ENCODE data around the gene MSRB2.
"Not testable (repeated sequence)": the region's sequence is repeated elsewhere in the genome, so short reads cannot be mapped to it uniquely, and the experiment has no call there.

The MSRB2 gene

DNA sequence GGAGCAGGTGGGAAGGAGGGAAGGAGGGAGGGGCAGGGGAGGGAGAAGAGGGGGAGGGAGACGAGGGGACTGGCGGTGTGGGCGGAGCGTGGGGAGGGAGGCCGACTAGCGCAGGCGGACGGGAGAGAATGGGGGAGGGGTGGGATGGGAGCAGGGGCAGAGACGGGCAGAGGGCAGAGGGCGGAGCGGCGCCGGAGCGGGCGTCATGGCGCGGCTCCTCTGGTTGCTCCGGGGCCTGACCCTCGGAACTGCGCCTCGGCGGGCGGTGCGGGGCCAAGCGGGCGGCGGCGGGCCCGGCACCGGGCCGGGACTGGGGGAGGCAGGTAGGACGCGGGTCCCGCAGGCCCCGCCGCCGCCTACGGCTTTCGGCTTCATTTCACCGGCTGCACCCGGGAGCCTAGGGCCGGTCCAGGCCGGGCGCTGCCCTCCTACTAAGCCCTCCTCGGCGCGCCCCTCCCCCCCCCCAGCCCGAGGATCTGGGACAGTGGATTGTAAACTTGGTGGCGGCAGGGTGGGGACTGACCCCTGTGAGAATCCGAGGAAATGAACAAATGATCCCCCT, at the start of gene MSRB2:
TSS of gene MSRB2 (plus strand) at position 176 of the 562 bp plus-strand sequence. CDS start at position 206, 30 bp downstream.
- peak; percentile 88 for DNase-seq (ENCODE audit: low read depth)

DNA sequence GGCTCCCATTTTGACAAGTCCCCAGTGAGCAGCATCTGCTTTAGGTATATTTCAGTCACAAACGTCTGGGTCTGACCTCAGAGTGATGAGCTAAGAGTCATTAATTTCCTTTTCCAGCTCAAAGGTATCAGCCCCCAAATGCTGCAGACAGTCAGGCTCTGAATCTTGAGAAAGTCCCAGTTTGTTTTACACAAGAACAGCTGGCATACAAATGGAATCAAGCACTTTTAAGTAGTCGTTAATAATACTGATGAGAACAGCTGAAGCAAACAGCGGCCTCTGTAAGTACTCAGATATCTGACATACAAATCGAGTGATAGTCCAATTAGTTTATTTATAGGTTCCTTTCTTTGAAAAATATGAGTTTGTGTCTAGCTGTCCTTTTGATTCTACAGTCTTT, 49.4 kb upstream of the MSRB2 start:
- no peak for DNase-seq (ENCODE audit: low read depth)

DNA sequence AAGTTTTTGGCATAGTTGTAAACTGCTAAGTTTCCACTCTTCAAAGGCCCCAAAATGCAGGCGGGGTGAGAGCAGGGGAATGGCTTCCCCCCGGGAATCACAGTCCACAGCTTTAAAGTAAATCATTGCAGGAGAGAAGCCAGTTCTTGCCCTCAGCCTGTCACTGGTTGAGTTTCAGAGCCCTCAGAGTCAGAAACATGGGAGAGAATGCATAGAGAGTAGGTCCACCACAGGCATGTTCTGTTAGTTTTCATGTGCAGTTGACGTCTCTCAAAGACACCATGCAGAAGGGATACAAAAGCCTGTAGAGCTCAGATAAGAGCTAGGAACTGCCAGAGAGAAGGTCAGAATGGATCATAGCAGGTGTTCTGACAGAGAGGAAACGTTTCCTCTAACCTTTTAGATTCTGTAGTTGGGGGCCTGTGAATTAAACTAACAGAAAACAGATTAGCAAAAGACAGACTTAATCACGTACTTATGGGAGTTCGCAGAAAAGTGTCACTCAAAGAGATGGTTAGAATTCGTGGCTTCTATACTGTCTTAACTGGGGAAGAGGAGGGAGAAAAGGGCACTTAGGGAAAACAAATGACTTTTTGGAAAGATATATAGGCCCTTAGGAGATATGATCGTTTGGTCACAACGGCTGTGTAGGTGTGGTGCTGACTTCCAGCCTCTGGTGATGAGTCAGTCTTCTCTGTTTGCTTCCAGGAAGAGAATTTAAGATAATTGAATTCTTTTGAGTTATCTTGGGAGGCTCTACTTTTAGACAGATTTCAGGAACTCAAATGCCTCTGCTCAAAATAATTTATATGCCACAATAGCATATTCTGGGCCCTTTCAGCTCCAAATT, 48.0 kb upstream of the MSRB2 start:
- DNase-seq (ENCODE audit: low read depth) = no peak

DNA sequence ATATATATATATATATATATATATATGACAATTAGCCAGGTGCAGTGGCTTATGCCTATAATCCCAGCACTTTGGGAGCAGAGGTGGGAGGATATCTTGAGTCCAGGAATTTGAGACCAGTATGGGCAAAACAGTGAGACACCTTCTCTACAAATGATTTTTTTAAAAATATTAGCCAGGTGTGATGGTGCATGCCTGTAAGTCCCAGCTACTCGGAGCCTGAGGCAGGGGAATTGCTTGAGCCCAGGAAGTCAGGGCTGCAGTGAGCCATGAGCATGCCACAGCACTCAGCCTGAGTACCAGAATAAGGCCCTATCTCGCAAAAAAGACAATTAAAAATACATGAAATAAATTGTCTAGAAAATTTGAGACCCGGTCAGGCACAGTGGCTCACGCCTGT, 47.2 kb upstream of the MSRB2 start:
- DNase-seq (ENCODE audit: low read depth) = no peak

DNA sequence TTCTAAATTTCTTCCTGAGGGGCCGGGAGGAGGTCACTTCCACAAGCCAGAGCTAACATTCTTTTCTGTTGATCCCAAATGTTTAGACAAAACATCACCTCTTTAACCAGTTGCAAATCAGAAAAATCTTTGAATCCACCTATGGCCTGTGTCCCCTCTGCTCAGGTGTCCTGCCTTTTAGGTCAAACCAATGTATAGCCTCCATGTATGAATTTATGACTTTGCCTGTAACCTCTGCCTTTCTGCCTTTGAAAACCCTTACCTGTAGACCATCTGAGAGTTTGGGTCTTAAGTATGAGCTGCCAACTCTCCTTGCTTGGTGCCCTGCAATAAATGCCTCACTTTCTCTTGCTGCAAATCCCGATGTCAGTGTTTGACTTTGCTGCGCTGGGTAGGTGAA, 44.1 kb upstream of the MSRB2 start:
- DNase-seq (ENCODE audit: low read depth) = no peak

DNA sequence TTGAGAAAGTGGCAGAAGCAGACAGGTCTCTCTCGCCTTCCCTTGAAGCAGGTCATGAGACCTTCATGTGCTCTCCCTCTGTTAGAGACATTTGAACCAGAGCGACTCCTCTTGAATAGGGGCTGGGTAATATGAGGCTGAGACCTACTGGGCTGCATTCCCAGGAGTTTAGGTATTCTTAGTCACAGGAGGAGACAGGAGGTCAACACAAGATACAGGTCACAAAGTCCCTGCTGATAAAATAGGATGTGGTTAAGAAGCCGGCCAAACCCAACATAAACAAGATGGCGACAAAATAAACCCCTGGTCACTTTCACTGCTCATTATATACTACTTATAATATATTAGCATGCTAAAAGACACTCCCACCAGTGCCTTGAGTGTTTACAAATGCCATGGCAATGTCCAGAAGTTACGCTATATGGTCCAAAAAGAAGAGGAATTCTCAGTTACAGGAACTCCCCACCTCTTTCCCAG, 43.5 kb upstream of the MSRB2 start:
- no peak for DNase-seq (ENCODE audit: low read depth)

DNA sequence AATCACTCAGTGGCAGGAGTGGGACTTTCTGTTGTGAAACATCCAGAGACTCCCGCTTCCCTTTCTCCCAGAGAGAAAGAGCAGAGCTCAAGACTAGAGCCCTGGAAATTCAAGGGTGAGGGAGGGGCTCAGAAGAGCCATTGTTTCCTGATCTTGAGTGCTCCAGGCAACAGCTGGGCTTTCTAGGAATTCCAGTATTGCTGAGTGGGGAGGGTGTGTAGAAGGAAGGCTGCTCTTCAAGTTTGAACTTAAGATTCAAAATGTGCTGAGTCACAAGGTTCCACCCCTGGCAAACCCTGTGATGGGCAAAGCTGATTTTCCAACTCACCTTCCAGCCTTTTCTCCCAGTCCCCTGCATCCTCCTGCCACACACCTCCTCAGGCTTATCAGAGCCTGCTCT, 42.3 kb upstream of the MSRB2 start:
- DNase-seq (ENCODE audit: low read depth) = no peak

DNA sequence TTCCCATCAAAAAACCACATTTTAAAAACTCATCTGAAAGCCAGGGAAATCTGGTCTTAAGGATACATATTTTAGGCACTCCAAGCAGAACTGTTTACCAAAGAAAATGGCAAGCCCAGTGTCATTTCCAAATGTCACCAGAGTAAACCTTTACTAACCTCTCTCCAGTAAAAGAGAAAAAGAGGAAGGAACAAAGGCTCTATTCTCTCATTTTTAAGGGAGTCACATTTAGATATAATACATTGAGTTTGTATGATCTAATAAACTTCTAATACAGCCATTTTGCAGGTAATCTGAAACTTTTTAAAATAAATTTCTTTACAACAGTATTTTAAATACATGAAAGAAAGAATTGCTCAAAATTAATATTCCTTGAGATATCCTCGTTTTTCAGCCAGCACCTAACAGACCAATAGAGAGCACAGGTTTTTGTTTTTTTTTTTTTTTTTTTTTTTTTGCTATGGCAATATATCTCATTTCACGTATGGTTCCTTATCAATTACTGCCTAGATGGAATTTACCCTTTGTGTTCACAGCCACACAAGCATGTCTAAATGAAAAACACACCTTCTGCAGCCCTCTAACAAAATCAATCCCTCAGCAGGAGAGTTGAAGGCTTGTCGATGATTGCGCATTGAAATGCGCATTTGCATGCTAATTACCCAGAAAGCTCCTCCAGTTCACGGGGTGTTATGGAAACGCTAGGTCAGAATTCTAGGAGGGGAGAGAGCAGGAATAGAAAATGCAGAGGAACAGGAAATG, 39.8 kb upstream of the MSRB2 start:
- DNase-seq (ENCODE audit: low read depth) = no peak

DNA sequence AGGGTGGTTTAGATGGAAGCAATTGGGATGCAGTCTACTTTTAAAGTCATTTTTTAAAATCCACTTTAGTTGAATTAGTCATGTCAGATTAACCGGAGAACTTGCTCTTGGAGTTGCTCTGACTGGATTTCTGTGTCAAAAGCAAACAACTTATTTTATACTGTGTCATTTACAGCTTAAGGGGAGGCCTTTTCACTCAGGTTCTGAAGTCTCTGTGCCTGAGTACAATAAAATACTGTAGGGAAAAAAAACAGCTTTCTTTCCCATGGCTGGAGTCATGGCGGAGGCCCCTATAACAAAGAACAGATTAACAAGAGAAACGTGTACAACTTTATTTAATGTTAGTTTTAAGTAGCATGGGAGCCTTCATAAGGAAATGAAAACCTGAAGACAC, 39.2 kb upstream of the MSRB2 start:
- no peak for DNase-seq (ENCODE audit: low read depth)

DNA sequence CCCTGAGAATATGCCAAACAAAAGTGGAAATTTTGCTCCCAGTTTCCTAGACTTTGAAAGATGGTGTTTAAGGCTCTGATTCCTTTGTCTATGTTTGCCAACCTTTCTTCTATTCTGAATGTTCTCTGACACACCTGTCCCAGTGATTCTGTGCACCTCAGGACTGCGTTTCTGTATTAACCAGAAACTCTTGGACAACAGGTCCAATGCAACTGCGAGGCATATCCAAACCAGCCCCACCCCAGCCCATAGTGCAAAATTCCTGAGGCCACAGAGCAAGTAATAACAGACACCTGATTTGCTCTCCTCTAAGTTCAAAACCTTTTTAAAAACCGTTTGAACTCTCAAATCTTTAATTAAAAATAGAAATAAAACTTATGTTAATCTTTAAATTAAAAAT, 37.0 kb upstream of the MSRB2 start:
- DNase-seq (ENCODE audit: low read depth) = no peak

DNA sequence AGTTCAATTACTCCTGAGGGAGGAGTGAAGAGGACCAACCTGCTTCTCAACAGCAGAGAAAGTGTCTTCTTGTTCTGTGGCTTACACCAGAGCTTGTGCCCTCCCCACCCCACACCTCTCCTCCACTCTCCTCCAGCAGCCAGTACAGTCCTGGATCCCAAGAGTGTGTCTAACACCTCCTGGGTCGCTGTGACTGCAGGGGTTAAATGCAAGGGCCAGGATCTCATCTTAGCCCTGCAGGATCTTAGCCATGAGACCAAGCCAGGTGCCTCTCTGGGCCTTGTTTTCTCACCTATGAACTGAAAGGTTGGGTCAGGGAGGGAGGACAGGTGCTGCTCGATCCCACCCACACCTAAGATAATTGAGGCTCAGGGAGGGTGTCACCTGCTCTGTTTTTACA, 34.5 kb upstream of the MSRB2 start:
- no peak for DNase-seq (ENCODE audit: low read depth)

DNA sequence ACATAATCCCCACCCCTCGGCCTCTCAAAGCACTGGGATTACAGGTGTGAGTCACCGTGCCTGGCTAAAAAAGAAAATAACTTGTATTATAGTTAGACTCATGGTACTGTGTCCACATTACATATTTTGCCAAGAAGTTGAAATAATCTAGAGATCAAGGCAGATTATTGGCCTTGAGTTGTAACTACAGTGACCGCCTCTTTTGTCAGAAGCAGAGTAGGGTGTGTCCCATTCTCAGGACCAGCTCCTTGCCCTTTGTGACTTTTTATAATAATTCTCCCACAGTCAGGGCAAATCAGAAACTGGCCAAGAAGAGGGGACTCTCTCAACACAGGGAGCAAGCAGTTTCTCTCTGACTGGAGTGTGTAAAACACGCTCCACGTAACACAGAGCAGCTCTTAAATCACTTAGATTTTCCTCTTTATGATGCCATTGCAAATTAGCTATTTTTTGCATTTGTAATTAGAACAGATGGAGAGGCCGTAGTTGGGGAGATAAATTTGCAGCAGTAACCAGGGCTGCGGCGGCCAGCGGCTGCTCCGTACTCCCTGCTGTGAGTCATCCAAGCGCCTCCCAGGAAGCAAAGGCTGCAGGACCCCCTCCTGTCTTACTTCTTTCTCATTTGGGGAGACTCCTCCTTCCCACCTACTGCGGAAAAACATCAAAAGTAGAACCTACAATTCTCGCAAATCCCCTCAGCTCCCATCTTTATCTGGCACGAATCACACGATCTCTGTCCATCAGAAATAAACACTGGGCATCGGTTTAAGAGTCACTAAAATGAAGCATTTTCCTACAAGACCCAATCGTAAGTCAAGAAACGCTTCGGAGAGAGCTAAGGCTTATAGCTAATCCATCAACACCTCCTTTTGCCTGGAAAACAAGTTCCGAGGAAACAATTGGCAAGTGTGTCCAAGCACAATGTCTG, 32.1 kb upstream of the MSRB2 start:
- no peak for DNase-seq (ENCODE audit: low read depth)

DNA sequence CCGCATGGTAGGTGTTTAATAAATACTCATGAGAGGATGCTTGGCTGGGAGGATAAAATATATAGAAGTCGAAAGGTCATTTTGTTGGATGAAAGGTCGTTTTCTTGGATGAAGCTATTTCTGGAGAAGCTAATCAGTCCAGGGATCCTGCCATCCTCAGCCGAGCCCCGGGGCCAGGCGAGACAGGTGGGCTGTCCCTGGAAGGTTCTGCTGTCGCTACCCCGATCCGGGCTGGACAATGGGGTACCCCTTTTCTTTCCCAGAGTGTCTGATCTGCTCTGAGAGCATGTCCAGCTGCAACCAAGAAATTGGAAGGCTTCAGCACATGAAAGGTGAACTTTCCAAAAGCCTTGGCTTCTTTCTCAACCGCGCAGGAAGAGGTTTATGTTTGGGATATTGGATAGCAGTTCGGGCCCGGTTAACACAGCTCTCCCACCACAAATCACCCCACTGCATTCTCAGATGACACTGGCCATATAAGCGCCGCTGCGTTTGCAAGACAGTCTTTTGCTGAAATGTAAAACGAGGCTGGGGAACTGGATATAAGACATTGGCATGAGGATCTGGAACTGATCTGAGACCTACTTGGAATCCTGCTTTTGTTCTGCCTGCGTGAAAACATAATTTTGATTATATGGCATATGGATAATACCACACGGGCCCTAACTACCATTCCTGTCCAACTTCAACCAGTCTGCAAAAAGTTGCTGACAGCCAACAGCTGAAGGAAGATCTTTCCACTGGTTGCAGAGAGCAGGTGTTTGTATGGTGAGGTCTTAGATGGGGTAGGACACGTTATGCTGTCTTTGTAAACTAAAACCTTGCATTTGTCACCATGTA, 31.2 kb upstream of the MSRB2 start:
- DNase-seq (ENCODE audit: low read depth) = no peak

DNA sequence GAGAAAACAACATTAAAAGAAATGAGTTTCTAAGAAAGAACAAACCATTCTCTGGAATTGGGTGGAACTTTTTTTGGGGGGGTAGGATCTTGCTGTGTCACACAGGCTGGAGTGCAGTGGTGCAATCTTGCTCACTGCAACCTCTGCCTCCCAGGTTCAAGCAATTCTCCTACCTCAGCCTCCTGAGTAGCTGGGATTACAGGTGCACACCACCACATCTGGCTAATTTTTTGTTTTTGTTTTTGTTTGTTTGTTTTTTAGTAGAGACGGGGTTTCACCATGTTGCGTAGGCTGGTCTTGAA, 30.6 kb upstream of the MSRB2 start:
- DNase-seq (ENCODE audit: low read depth) = not testable (repeated sequence)

DNA sequence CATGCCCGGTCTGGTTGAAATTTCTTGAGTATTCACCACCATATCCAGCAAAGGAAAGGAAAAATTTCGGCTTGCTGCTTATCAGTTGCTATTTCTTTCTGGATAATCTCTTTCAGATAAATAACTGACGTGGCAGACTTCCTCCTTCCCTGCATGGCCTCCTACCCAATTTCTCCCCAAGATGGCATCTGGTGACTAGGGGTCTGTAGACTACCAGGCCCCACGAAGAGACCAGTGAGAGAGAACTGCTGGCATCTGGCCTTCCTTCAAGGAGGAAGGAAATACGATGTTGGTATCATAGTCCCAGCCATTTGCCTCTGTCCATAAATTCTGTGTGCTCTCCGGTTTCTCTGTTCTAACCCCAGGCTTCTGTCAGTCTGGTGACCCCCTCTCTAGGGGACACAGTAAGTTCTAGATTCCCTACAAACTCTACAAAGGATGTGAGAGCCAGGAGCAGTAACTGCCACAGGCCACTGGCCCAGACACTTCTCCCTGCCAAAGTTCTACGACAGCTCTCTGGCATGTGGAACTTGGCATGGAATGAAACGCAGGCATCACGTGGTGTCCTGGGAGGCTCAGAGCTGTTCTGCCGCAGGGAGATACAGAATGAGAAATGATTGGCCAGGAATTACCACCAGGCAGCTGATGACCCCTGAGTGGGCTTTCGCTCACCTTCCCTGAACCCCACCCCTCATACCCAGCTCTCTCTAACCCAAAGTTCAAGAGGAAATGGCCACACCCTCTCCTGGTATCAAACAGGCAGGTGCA, 30.0 kb upstream of the MSRB2 start:
- DNase-seq (ENCODE audit: low read depth) = peak; percentile 68

DNA sequence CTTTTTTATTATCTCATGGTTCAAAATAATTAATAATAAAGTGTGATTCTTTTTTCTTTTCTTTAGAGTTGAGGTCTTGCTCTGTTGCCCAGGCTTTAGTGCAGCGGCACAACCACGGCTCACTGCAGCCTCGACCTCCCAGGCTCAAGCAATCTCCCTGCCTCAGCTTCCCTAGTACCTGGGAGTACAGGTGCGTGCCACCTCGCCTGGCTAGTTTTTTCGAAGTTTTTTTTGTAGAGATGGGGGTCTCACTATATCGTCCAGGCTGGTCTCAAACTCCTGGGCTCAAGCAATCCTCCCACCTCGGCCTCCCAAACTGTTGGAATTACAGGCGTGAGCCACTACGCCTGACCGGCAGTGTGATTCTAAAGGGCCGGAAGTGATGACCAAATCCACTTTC, 28.0 kb upstream of the MSRB2 start:
- no peak for DNase-seq (ENCODE audit: low read depth)

DNA sequence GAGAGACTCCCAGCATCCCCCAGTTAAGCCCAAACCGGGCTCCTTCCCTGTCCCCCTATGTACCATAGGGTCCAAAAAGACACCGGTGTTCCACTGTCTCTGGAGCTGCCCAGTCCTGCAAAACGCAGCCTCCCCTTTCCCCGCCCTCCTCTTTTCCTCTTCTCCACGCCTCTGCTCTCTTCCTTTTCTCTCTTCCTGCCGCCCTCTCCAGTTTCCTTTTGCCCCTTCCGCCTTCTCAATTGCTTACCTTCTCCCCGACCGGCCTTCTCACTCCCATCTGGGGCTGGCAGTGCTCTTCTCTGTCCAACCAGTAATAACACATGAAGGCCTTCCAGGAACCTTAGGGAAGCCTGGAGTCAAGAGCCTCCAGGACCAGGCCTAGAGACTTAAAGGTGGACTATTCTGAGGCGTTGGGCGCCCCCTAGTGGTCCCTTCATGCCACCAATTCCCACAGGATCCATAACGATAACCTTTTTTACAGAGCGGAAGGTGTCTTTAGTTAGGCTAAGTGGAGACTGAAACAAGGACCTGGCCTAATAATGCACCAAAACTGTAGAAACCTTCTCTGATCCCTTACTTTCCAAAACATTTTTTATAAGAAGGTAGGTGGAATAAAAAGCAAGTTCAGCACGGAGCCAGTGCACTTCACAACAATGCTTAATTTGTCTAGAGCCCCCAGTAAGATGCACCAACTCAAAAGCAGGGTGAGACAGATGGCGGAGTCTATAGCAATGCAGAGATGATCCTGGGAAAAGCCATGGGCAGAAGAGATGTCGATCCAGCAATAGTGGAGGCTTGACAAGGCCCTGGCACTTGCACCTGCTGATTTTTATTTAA, 27.2 kb upstream of the MSRB2 start:
- DNase-seq (ENCODE audit: low read depth) = peak; percentile 33

DNA sequence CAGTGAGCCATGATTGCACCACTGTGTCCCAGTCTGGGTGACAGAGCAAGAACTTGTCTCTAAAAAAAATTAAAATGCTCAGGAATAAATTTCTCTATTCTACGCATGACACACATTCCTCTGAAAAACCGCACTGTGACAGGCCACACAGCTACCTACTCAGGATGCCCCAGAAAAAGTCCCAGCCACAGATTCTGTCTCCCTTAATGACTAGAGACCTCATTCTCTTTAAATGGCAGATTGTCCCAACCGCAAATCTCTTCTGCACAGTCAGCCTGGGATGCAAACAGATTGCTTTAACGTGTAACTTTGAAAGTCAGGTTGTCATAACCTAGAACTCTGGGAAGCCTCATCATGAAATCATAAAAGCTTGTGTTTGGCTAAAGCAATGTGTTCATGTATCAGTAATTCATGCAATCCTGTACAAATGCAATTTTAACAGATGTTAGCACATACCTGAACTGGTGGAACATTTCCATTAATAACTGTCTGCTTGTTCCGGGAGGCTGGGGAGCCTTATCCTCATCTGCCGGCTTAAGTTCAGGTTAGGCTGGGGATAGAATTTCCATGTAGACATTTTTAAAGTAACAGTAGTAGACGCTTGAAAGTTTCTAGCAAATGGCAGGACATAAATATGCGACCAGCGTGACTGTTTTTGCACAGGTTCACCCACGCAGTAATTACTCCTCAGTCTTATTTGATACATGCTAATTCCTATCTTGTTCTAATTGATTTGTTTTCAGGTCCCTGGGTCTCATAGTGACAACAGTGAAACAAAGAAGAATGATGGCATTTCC, 26.2 kb upstream of the MSRB2 start:
- no peak for DNase-seq (ENCODE audit: low read depth)
